HCT116 (cell line): ENCODE data around the gene CORT. TPM values are rescaled to one million over a fixed set of nuclear protein-coding genes. Genes with fewer than 3 reads are reported as not detected.

Experiments
- ATAC-seq: fragments of 200-7000 bp; cut with Tn5 transposase; 2 replicates; pipeline ENCODE4 v1.9.1; 2020; ENCODE audit warnings: mild to moderate bottlenecking, moderate library complexity
- BruUV-seq: library from RNA; stranded (reverse); fragments of 400-500 nt; replicated peaks from 2 replicates; lab custom pipeline; 2021; lab: Mats Ljungman, UMichigan
- CTCF ChIA-PET: fragments of 300-600 bp; sonication (Branson Sonifier 250); formaldehyde crosslinking; loops from one replicate; lab custom pipeline; 2021; ENCODE audit warnings: antibody characterized with exemption; lab: Charles Lee
- POLR2A ChIA-PET: fragments of 300-600, 350-600 bp; sonication (Branson Sonifier 250); formaldehyde crosslinking; loops from one replicate; lab custom pipeline; 2021; ENCODE audit warnings: antibody characterized with exemption; lab: Charles Lee
- RAD21 ChIA-PET, 2 experiments: fragments of 300-600 bp; sonication (Branson Sonifier 250); formaldehyde crosslinking; loops; one replicate each; lab custom pipeline; 2023; ENCODE audit warnings: low total read pairs in 2 of 2; ENCODE audit not compliant: uncharacterized antibody in 2 of 2, unreplicated experiment in 2 of 2, low non-redundant PET in 1 of 2; lab: Charles Lee
- DNase-seq: peaks from one replicate; pipeline ENCODE4 v3.0.0-alpha.2; 2010; ENCODE audit warnings: low read depth, low spot score
- H2AFZ ChIP-seq: fragments of 200-600 bp; shearing (Covaris generic), sonication (generic); 2 replicates; pipeline ENCODE4 v1.6.1; 2017; ENCODE audit warnings: low read depth, mixed run types, mixed read lengths, antibody characterized with exemption, low read length; ENCODE audit not compliant: poor library complexity, severe bottlenecking
- H3K27ac ChIP-seq: 2 replicates; pipeline ENCODE4 v1.5.1; 2012; ENCODE audit warnings: low read depth, low read length
- H3K27me3 ChIP-seq: fragments of 200-600 bp; sonication (generic); 2 replicates; pipeline ENCODE4 v1.6.1; 2016; ENCODE audit warnings: mixed run types, low read length, mixed read lengths; ENCODE audit not compliant: insufficient read depth
- H3K36me3 ChIP-seq, 2 experiments: fragments of 200-500 bp in 1 of 2; fragments of 200-600 bp in 1 of 2; sonication (Bioruptor generic) in 1 of 2; sonication (generic) in 1 of 2; 2 replicates each; pipeline versions ENCODE4 v1.5.1 to v1.6.1; 2014 to 2016; ENCODE audit warnings: low read length in 2 of 2, inconsistent platforms in 1 of 2, mixed read lengths in 1 of 2, mixed run types in 1 of 2; ENCODE audit not compliant: insufficient read depth in 2 of 2, control insufficient read depth in 1 of 2
- H3K4me1 ChIP-seq, 2 experiments: fragments of 200-600 bp in 1 of 2; sonication (generic) in 1 of 2; 2 replicates each; pipeline versions ENCODE4 v1.5.1 to v1.6.1; 2012 to 2017; ENCODE audit warnings: low read length in 2 of 2, inconsistent platforms in 1 of 2, mild to moderate bottlenecking in 1 of 2, mixed read lengths in 1 of 2, mixed run types in 1 of 2, moderate library complexity in 1 of 2; ENCODE audit not compliant: insufficient read depth in 2 of 2, control insufficient read depth in 1 of 2
- H3K4me2 ChIP-seq: fragments of 200-600 bp; sonication (generic); 2 replicates; pipeline ENCODE4 v1.6.1; 2017; ENCODE audit warnings: mixed run types, low read length, mixed read lengths
- H3K4me3 ChIP-seq, 2 experiments: fragments of 200-600 bp in 1 of 2; sonication (generic) in 1 of 2; replicated peaks in 1 of 2; 2 replicates each; pipeline ENCODE4 v1.5.1; 2011 to 2016; ENCODE audit warnings: low read length in 2 of 2, control low read depth in 1 of 2, low read depth in 1 of 2, mild to moderate bottlenecking in 1 of 2, mixed read lengths in 1 of 2, mixed run types in 1 of 2
- H3K79me2 ChIP-seq: fragments of 200-600 bp; sonication (generic); 2 replicates; pipeline ENCODE4 v1.6.1; 2017; ENCODE audit warnings: mild to moderate bottlenecking, mixed run types, low read length, moderate library complexity, mixed read lengths; ENCODE audit not compliant: insufficient read depth
- H3K9ac ChIP-seq: fragments of 200-600 bp; sonication (generic); 2 replicates; pipeline ENCODE4 v1.6.1; 2016; ENCODE audit warnings: low read length, mixed read lengths
- H3K9me2 ChIP-seq: fragments of 200-600 bp; sonication (generic), shearing (Covaris generic); 2 replicates; pipeline ENCODE4 v1.6.1; 2017; ENCODE audit warnings: mixed run types, mild to moderate bottlenecking, moderate library complexity; ENCODE audit not compliant: insufficient read depth
- H3K9me3 ChIP-seq, 2 experiments: fragments of 200-500 bp in 1 of 2; fragments of 200-600 bp in 1 of 2; sonication (Bioruptor generic) in 1 of 2; sonication (generic) in 1 of 2; 2 replicates each; pipeline ENCODE4 v1.6.1; 2014 to 2017; ENCODE audit warnings: low read length in 2 of 2, mixed read lengths in 2 of 2, inconsistent platforms in 1 of 2, low read depth in 1 of 2, mild to moderate bottlenecking in 1 of 2, mixed run types in 1 of 2, moderate library complexity in 1 of 2; ENCODE audit not compliant: control insufficient read depth in 1 of 2, insufficient read depth in 1 of 2
- H4K20me1 ChIP-seq: fragments of 200-600 bp; sonication (generic), shearing (Covaris generic); 2 replicates; pipeline ENCODE4 v1.6.1; 2017; ENCODE audit warnings: mixed run types, mild to moderate bottlenecking, moderate library complexity; ENCODE audit not compliant: insufficient read depth
- CEBPB ChIP-seq: IDR thresholded peaks from 2 replicates; pipeline ENCODE4 v1.6.1; 2012; ENCODE audit warnings: low read depth
- EGR1 ChIP-seq: IDR thresholded peaks from 2 replicates; pipeline ENCODE4 v1.6.1; 2012; ENCODE audit warnings: low read depth
- EZH2phosphoT487 ChIP-seq: fragments of 200-600 bp; IDR thresholded peaks from 2 replicates; pipeline ENCODE4 v1.6.1; 2018; ENCODE audit warnings: antibody characterized with exemption, borderline replicate concordance
- JUND ChIP-seq: IDR thresholded peaks from 2 replicates; pipeline ENCODE4 v1.6.1; 2012
- MAX ChIP-seq: IDR thresholded peaks from 2 replicates; pipeline ENCODE4 v1.6.1; 2012
- POLR2A ChIP-seq: IDR thresholded peaks from 2 replicates; pipeline ENCODE4 v1.7.0; 2011; ENCODE audit warnings: borderline replicate concordance; ENCODE audit not compliant: insufficient read depth, insufficient read length; ENCODE audit errors: extremely low read depth
- POLR2AphosphoS5 ChIP-seq: IDR thresholded peaks from 2 replicates; pipeline ENCODE4 v1.6.1; 2011; ENCODE audit warnings: mild to moderate bottlenecking, low read depth, low read length, moderate library complexity
- RAD21 ChIP-seq: IDR thresholded peaks from 2 replicates; pipeline ENCODE4 v1.6.1; 2012; ENCODE audit warnings: low read depth, mild to moderate bottlenecking
- REST ChIP-seq: IDR thresholded peaks from 2 replicates; pipeline ENCODE4 v1.6.1; 2012; ENCODE audit warnings: low read depth
- SP1 ChIP-seq: IDR thresholded peaks from 2 replicates; pipeline ENCODE4 v1.6.1; 2012; ENCODE audit warnings: low read depth
- ZBTB33 ChIP-seq: IDR thresholded peaks from 2 replicates; pipeline ENCODE4 v1.6.1; 2011; ENCODE audit warnings: mild to moderate bottlenecking, low read length, moderate library complexity; ENCODE audit not compliant: insufficient replicate concordance; ENCODE audit errors: extremely low read depth
- ZFX ChIP-seq: fragments of 450-650 bp; IDR thresholded peaks from 2 replicates; pipeline ENCODE4 v1.6.1; 2017
- intact Hi-C: fragments of 100-400 bp; cut with micrococcal nuclease; formaldehyde crosslinking; loops from 2 replicates; pipeline ENCODE4 v1.10.0; 2022
- total RNA-seq: library from RNA; stranded (reverse); gene quantifications from one replicate; pipeline ENCODE4 v1.2.1, GENCODE V29; 2021; ENCODE audit not compliant: unreplicated experiment

CORT gene
- total RNA-seq, 1 experiment from 2014 or later: 0.84 TPM

- no TSS peak for BruUV-seq
- H3K27ac ChIP-seq: no peak overlapping the region
- ChIA-PET RAD21 (no interaction called here), CTCF (interaction anchor here (0.7 kb wide), 1 partner anchor 64 kb away, joined by 3 read pairs; no protein-coding TSS in a partner anchor), POLR2A (no interaction called here)
- intact Hi-C loops: no loop called here
- H4K20me1 ChIP-seq: no peaks in the 10 kb centered on the region
- no peaks in the 10 kb centered on the region for H3K27me3 ChIP-seq
- ATAC-seq (no peak), DNase-seq (no peak)
- H3K4me3 ChIP-seq: no peak overlapping the region
- H3K4me1 ChIP-seq: peaks cover 0 to 10% of the 10 kb centered on the region in 2 experiments; a peak in 3 of 4 replicates
- no peaks in the 10 kb centered on the region for H3K9me2 ChIP-seq
- H2AFZ ChIP-seq: no peak overlapping the region
- TF ChIP-seq POLR2AphosphoS5: no peak
- TF ChIP-seq EGR1: no peak
- TF ChIP-seq ZFX: no peak
- TF ChIP-seq POLR2A: no peak
- no peak for TF ChIP-seq SP1
- no peak for TF ChIP-seq RAD21
- TF ChIP-seq REST: no peak
- no peak for TF ChIP-seq ZBTB33
- no peak for TF ChIP-seq JUND
- no peak for TF ChIP-seq EZH2phosphoT487
- no peak for TF ChIP-seq CEBPB
- no peak for TF ChIP-seq MAX
- peaks cover 42 to 49% of the 10 kb centered on the region in 2 experiments for H3K36me3 ChIP-seq
- H3K4me2 ChIP-seq: no peak overlapping the region
- no peak overlapping the region for H3K9ac ChIP-seq
- no peaks in the 10 kb centered on the region for H3K9me3 ChIP-seq
- peaks cover 41% of the 10 kb centered on the region for H3K79me2 ChIP-seq
These were observed 17.2 kb downstream of the CORT start for GRCh38 chr1:10467078-10467477.
